NCI-H2196 treated with DMSO at 0.1 percent for 48 hours (cell line): ENCODE data around the gene EPHA1.

Experiments
- DNase-seq: peaks from one replicate; lab custom pipeline; 2025; ENCODE audit not compliant: unreplicated experiment; lab: John Stamatoyannopoulos, UW

EPHA1 gene

GRCh38 chr7:143408686-143409561 lies at the start of gene EPHA1:
EPHA1 (minus strand) TSS chr7:143408856; CDS start chr7:143408805, 51 bp downstream.
- peak; percentile 34 for DNase-seq

DNA sequence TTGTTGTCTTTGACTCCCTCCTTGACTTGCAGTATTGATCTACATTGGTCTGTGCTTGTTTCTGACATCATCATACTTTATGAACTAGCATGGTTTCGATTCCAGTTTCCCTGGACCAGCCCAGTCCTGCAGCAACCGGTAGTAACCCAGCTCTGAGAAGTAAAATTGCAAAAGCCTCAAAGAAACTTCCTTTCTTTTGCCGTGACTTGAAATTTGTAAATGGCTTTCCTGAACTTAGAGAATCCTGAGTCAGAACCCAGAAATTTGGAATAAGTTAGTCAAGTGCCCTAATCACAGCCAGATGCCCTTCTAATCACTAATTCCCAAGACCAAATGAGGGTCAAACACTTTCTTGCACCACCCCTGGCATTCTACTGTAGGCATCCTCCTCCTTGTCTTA lies 49.6 kb upstream of the EPHA1 start:
- DNase-seq = no peak

GRCh38 chr7:143456992-143457793 lies 48.5 kb upstream of the EPHA1 start:
- no peak for DNase-seq

GRCh38 chr7:143455942-143456341 lies 47.3 kb upstream of the EPHA1 start:
- DNase-seq = no peak

- DNase-seq = no peak
Measured at GRCh38 chr7:143455491-143455890, 46.8 kb upstream of the EPHA1 start.

- no peak for DNase-seq
Measured at GRCh38 chr7:143454091-143454680, 45.5 kb upstream of the EPHA1 start.

- DNase-seq = no peak
Measured at GRCh38 chr7:143452495-143452894, 43.8 kb upstream of the EPHA1 start.

- no peak for DNase-seq
Measured at GRCh38 chr7:143451746-143452145, 43.1 kb upstream of the EPHA1 start.

DNA sequence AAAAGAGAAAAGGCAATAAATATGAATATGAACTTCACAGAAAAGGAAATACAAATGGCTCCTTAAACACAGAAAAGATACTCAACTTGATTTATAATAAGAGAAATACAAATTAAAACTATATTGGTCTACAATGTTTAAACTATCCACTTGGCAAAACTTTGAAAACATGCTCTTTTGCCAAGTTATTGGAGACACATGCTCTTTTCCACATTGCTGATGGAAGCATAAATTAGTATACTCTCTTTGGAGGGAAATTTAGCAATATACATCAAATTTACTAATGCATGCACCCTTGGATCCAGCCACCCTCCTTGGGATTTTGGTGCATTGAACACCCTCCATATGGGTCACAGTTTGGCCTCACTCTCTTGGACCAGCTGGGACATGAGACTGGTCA lies 42.5 kb upstream of the EPHA1 start:
- no peak for DNase-seq

DNA sequence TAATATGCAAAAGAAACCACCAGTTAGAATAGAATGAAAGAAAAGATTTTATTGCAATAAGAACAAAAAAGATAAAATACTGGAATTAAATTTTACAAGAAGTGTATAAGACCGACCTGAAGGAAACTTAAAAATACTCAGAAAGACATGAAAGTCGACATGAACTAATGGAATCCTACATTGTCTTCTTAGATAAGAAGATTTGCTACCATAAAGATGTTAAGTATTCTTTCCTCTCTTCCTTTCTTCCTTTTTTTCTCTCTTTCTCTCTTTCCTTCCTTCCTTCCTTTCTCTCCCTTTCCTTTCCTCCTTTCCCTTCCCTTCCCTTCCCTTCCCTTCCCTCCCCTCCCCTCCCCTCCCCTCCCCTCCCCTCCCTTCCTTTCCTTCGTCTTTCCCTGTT lies 41.1 kb upstream of the EPHA1 start:
- no peak for DNase-seq

DNA sequence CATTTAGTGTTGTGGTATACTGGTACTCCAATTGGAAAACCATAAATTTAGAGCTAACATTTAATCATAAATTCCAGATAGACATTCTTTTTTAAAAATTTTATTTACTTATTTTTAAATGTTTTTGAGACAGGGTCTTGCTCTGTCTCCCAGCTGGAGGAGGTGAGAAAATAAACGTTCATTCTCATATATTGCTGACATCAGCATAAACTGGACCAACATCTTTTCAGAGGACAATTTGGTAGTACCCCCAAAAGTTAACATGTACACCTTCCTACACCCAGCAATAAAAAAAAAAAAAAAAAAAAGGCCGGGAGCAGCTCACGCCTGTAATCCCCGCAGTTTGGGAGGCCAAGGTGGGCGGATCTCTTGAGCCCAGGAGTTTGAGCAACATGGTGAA lies 39.8 kb upstream of the EPHA1 start:
- no peak for DNase-seq

DNA sequence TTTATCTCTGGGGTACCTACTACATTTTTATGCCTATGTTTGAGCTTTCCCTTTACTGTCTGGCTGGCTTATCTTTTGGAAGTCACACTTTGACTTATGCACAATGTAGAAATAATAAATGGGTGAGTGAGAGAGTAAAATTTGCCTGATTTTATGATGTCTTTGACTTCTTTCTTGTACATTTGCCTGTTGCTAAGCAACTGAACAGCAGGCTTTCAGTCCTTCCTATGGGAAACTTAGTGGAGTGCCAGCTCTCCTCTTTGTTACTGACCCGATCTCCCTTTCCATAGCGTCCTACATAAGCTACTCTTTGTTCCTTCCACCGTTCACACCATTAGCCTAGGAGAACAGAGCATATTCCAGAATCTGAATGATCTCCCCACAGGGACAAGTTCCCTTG lies 38.8 kb upstream of the EPHA1 start:
- no peak for DNase-seq

GRCh38 chr7:143444785-143445184 lies 36.1 kb upstream of the EPHA1 start:
- DNase-seq = no peak

DNA sequence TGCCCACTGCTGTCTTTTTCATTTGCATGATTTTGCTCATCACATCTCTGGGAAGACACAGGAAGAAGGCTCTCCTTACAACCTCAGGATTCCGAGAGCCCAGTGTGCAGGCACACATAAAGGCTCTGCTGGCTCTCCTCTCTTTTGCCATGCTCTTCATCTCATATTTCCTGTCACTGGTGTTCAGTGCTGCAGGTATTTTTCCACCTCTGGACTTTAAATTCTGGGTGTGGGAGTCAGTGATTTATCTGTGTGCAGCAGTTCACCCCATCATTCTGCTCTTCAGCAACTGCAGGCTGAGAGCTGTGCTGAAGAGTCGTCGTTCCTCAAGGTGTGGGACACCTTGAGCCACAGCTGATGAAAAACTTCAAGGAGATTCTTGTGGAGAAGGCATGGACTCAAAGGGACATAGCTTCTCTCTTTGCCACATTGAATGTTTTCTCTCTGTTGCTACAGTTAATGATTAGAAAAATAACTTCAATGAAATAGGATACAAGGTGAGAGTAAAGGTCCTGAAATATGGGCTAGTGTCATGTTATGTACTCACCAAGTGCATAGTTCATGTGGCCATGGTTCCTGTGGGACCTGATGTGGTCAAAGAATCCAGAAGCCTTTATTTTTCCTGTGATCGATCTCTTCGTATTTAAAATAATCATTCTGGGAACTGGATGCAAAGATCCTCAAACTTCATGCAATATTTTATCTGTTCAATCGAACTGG lies 35.6 kb upstream of the EPHA1 start:
- DNase-seq = no peak

DNA sequence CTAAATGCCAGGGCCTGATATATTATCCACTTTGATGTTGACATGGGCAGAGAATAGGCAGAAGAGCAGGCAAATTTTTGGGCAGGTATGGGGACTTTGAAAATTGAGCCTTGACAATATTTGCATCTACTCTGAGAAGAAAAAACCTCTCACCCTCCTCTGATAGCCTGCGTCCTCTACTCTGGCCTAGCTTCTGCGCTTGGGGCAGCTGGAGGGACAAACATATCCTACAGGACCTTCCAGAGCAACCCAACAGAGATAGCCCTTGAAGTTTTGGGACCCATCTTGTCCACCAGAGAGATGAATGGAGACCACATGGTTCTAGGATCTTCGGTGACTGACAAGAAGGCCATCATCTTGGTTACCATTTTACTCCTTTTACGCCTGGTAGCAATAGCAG lies 34.5 kb upstream of the EPHA1 start, which contains the start of gene TAS2R60:
TSS of gene TAS2R60 (plus strand) at position 301 of the 400 bp plus-strand sequence. CDS start at position 301, 0 bp downstream.
- DNase-seq = no peak

DNA sequence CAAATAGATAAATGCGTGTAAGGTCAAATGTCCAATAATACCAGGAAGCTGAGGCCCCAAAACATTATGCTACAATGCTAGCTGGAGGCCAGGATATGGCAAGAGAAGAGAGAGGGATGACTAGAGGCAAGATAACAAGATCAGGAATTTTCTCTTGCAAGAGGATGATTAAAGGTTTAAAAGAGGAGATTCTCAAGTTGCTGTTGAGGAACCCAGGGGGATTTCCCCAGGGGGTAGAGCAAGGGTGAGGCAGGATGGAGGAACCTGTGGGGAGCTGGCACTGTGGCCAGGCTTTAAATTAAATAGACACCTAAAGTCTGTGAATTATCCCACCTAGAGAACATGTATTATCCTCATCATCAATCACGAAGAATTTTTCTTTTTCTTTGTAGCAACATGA lies 31.2 kb upstream of the EPHA1 start:
- no peak for DNase-seq

- DNase-seq = no peak
Measured at GRCh38 chr7:143437578-143437977, 28.9 kb upstream of the EPHA1 start.

- DNase-seq = no peak
Measured at GRCh38 chr7:143436325-143436946, 27.8 kb upstream of the EPHA1 start.

- no peak for DNase-seq
Measured at GRCh38 chr7:143435266-143435665, 26.6 kb upstream of the EPHA1 start.

DNA sequence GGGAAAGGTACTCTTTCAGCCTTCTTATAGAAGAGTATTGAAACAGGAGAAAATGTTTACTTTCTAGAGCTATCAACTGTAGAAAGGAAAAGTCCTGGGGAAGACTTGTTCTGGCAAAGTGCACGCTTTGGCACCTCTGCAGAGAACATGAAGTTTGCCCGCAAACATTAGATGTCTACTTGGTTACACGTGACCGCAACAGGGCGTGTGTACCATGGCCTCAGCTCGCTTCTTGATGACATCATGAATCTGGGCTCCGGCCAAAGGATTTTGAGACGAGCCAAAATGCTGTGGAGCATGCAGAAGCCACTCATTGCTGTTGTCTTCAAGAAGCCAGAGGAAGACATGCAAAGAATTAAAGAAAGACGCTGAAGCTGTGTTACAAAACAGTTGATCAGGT lies 26.0 kb upstream of the EPHA1 start:
- DNase-seq = no peak

GRCh38 chr7:143433759-143434158 lies 25.1 kb upstream of the EPHA1 start:
- no peak for DNase-seq
